Esophagus squamous epithelium (tissue), 4 donors: ENCODE results near the gene RBM6.

ENCODE experiments used
- CTCF ChIP-seq, 6 experiments: fragments of 450-650 bp in 4 of 6; fragments of 200-600 bp in 2 of 6; sonication (generic) in 2 of 6; IDR thresholded peaks; one replicate each; pipeline ENCODE4 v1.5.1; 2016 to 2019; ENCODE audit warnings: antibody characterized with exemption in 6 of 6, mild to moderate bottlenecking in 4 of 6, moderate library complexity in 4 of 6
- POLR2A ChIP-seq, 4 donors: fragments of 450-650 bp; IDR thresholded peaks; one replicate each; pipeline ENCODE4 v1.6.1; 2017; ENCODE audit warnings: antibody characterized with exemption in 4 of 4, mild to moderate bottlenecking in 4 of 4, moderate library complexity in 3 of 4

GRCh38 chr3:50068134-50068533 is 128.2 kb downstream of the RBM6 start:
- TF ChIP-seq CTCF (IDR thresholded peaks at IDR 0.05) (no peak), POLR2A (IDR thresholded peaks at IDR 0.05) (no peak)
